Suppressor macrophage treated with lipopolysaccharide for 1 hour (primary cell): ENCODE results near the gene C1orf232.

Source experiments
- DNase-seq, 3 donors: peaks; one replicate each; pipeline ENCODE4 v3.0.0-alpha.2; 2020 to 2022

Gene C1orf232

GRCh38 chr1:26122988-26123973 is 45.5 kb downstream of the C1orf232 start:
- peak; percentile 43 to 72 (median 59) for DNase-seq

- DNase-seq = peak; percentile 67 to 81 (median 81)
Measured at GRCh38 chr1:26121854-26122773, 46.6 kb downstream of the C1orf232 start.

- no peak for DNase-seq
Measured at GRCh38 chr1:26119892-26120608, 48.7 kb downstream of the C1orf232 start.

- no peak for DNase-seq
Measured at GRCh38 chr1:26114165-26114927, 54.4 kb downstream of the C1orf232 start.
